Measurements from ENCODE around the gene RAB11A.

- TF ChIP-seq CTCF (IDR thresholded peaks at IDR 0.05; ENCODE audit: borderline replicate concordance, extremely low read depth, low read length, poor library complexity, severe bottlenecking) (no peak), EZH2 (IDR thresholded peaks at IDR 0.05; ENCODE audit: borderline replicate concordance, low read depth, low read length, severe bottlenecking) (no peak)
Observed at GRCh38 chr15:65917936-65918335, 48.6 kb downstream of the RAB11A start.

Data from DND-41 (cell line).